Measurements from ENCODE around the gene TNS4.

The TNS4 gene

DNA sequence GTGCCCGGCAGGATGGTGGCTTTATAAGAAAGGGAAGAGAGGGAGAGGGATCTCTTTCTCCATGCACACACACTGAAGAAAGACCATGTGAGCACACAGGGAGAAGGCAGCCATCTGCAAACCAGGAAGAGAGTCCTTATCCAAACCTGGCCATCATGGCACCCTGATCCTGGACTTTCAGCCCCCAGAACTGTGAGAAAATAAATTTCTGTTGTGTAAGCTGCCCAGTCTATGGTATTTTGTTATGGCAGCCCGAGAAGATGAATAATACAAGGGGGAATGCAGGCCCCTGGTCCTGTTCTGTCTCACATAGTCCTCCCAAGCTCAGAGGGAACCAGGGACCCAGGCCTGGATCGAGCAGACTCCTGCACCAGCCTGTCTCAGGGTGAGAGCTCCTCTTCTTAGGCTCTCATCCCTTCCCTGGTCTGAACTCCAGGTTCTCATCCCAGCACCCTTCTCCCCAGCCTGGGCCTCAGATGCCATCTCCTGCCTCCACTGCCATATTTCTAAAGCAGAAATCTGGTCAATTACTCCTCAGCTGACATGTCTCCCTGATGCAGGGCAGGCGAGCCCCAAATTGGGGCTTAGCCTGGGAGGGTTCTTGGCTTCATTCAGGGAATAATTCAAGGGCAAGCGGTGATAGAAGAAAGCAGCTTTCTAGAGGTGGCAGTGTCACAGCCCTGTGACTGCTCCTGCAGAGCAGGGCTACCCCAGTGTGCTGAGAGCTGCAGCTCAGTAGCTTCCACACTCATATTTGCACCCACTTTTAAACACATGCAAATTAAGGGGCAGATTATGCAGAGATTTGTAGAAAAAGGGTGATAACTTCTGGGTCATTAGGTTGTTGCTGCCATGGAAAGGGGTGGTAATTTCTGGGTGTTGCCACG, 29.3 kb downstream of the TNS4 start:
- DNase-seq, result no peak

DNA sequence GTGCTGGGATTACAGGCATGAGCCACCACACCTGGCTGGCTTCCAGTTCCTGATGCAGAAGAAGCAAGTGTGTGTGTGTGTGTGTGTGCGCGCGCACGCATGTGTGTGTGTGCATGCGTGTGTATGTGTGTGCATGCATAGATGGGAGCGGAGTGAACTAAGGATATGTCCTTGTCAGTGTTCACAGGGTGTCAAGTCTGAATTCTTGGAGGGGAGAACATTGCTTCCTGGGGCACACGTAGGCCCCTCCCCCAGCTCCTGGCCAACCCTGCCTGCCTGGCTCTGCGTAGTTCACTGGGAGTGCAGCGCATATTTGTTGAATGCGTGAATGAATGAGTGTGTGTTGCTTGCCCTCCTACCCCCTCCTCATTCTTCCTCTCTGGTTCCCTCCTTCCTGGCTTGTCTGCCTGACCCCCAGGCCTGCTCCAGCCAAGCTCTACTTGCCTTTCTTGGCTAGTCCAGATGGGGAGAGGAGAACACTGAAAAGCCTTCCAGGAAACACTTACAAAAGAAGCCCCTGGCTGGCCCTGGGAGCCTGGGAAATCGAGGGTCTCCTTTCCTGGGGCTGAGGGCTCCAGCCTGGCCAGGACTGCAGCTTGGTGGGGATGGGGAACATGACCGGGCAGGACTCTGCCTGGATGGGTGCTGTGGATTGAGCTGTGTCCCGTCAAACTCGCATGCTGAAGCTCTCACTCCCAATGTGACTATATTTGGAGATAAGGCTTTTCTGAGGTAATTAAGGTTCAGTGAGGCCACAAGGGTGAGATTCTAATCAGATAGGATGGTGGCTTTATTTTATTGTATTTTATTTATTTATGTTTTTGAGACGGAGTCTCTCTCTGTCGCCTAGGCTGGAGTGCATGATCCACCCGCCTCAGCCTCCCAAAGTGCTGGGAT, 30.2 kb downstream of the TNS4 start:
- DNase-seq, result no peak

DNA sequence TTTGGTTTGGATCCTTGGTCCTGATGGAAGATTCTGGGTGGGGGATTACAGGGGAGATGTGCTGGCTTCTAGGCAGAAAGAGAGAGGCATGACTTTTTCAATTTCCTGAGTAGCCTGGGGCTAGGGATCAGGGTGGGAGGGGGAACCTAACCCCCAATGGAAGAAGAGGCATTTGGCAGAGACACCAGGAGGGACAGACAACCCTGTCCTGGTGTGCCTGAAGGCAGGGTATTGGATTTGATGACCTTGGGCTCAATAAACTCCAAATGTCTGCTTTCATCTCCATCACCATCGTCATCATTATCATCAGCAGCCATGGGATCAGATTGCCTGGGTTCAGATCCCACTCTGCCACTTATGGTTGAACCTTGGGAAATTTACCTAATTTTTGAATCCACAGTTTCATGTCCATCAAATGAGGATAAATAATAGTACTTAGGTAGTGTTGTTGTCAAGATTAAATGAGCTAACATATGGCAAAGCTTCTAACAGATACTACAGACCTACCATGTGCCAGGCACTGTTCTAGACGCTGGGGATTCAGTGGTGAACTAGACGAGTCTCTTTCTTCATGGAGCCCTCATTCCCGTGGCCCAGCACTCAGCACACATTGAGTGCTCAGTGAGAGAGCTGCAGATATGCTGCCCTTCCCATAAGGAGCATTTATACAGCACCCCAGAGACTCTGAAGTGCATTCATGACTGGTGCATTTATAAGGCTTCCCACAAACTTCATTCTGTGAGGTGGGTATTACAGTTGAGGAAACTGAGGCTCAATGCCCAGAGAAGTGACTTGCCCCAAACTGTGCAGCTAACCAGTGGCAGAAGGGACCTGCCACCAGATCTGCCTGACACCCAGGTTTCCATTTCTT, 31.4 kb downstream of the TNS4 start:
- no peak for DNase-seq

DNA sequence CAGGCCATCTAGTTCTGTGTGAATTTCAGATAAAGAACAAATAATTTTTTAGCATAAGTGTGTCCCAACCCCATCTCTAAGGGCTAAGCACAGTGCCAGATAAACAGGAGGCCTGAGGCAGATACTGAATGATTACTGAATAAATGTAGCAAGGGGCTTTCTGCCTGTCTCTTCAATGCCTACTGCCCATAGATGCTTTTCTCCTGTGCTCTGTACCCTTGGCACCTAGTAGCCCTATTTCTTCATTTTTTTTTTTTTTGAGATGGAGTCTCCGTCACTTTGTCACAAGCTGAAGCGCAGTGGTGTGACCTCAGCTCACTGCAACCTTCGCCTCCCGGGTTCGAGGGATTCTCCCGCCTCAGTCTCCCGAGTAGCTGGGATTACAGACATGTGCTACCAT, 32.9 kb downstream of the TNS4 start:
- DNase-seq, result no peak

DNA sequence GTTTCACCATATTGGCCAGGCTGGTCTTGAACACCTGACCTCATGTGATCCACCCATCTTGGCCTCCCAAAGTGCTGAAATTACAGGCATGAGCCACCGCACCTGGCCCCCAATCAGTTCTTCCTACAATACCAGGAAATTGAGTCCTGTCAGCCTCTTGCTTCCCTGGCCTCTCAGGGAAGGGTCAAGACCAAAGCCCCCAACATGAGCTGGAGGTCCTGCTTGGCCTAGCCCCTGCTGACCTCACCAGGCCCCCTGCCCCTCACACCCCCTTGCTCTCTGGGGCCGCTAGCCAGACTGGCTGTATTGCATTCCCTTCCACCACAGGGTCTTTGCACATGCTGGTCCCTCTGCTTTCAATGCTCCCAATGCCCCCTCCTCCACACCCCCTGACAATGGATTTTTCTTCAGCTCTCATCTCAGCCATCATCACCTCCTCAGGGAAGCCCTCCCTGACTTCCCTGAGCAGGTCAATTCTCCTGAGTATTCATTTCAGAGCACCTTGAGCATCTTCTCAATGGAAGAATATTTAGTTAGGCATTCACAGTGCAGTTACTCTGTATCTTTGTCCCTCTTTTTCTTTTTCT, 34.0 kb downstream of the TNS4 start:
- no peak for DNase-seq

DNA sequence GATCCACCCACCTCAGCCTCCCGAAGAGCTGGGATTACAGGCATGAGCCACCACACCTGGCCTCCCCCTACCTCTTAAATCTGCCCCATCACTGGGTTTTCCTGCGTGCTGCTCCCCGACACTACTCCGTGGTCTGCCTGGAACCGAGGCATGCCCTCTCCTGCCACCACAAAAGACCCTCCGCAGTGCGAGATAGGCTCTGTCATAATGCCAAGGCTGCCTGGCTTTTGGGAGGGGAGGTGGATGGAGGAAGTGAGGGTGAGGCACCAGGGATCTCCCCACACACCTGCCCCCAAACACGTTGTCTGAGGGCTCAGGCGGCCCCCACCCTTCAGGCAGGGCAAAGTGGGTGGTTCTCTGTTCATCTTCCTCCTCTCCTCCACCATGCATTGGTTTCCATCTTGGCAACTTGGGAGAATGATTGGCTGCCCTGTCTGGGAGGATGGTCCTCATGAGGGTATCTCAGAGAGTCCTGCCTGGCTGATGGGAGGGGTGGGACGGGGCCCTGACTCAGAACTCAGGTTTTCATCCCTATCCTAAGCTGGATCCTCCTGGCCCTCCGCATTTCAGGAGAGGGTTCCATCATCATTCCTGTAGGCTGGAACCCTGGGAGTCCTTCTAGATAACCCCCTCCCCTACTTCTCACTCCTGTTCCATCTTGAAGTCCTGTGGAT, 35.0 kb downstream of the TNS4 start:
- no peak for DNase-seq

DNA sequence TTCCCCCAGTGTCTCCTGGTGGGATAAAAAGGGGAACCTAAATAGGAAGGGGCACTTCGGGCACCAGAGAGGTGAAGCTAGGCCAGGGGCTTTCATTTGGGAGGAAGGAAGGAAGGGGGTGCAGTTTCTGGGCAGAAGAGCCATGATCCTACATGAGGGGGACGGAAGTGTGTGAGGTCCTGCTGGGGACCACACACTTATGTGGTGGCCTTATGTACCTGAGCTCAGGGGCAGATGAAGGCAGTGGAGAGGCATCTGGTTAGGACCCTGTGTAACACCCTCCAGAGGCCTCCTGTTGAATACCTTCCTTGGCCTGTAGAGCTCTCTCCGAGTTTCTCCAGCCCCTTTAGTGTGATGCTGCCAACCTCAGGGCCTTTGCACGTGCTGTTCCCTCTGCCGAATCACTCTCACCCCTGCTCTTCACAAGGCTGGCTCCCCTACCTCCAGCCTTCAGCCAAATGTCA, 37.0 kb downstream of the TNS4 start:
- DNase-seq, result no peak

DNA sequence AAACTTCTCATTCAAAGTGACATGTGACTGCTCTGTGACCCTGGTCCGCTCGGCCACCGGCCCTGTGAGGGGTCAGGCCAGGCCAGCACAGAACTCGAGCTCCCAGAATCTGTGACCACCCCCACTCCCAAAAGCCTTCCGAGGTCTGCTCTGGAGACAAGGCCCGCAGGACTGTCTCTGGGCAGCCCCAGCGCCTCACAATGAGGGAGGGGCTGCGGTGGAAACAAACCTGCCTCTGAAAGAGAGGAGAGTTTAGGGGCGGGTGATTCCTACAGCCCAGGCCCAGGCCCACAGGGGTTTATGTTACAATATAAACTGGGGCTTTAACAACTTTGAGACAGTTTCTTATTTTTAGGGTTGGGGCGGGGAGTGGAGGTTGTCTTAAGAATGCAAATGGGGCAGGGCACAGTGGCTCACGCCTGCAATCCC, 38.3 kb downstream of the TNS4 start:
- no peak for DNase-seq

DNA sequence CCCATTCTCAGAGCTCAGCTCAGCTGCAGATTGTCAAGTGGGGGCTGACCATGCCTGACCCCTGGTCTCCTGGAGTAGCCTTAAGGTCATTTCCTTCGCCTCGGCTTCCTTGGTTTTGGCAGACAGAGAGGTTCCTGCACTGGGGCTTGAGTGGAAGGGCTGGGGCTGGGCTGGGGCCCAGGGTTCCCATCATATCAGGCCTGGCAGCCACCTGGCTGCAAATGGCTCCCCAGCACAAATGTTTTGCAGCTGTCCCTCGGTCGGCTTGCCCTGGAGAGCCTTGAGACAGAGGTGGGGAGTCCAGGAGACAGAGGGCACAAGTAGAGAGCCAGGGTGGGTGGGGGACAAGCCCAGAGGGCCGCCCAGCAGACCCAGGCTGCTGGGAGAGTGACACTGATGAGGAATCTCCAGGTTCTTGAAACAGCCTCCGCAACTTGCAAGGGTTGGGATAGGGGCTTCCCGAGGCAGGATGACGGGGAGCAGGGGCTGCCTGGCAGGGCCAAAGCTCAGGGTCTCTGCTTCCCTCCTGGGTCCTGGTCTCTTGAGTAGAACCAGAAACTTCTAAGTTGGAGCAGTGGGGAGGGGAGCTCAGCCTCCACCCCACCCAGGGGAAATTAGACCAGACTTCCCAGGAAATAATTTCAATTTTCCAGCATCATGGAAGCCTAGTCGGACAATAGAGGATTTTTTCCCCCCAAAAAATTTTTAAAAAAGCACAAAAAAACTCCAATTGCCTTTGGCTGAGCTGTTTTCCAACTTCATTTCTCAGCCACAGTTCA, 38.9 kb downstream of the TNS4 start:
- DNase-seq, result no peak

DNA sequence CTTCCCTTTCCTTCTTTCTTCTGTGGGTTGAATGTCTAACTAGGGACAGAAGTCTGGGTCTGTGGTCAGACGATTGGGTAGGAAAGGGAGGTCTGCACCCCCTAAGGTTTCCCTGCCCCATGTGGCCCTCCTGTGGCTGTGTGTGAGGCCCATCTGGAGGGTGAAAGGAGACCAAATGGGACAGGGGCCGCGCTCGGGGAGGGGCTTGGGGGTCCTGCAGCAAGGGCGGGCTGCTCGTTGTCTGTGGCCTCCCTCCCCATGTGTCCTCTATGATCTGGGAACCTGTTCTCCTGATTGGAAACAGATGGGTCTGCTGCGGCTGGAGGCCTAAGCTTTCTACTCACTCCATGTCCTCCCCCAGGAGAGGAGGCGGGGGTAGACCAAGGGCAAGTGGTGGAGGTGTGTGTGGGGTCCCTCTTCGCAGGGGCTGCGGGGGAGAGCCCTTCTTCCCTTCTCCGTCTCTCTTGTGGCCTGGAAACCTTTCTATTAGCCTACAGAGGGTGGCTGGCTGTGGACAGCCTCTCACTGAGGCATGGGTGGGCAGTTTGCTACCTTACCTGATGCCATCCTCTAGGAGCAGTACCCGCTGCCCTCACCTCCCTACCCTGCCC, 39.6 kb downstream of the TNS4 start:
- DNase-seq, result no peak

DNA sequence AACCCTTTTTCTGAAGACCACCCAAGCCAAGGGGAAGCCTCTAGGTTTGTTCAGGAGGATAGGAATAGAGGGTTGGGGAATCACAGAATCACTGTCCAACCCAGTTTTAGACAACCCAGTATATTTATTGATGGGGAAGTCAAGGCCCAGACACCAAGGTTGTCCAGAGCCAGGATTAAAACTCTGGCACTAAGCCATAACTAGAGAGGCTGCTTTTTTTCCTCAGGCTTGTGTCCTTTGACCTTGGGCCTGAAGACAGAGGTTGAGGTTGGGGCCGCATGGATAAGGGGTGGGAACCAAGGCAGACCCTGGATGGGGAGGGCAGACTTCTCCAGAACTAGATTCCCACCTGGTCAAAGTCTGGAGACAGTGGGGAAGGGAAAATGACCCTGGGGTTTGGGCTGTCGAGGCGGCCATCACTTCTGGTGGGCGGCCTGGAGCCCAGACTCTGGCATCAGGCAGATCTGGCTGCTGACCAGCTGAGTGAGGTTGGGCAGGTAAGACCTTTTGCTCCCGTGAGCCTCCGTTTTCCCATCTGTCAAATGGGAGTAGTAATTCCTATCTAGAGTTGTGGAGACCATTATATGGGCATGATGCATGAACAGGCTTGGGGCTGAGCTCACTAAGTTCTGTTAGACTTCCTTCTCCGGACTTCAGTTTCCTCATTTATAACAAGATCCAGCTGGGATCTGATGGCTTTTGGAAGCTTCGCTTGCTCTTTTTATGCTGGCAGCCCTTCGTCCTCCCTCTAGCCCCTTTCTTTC, 40.3 kb downstream of the TNS4 start:
- DNase-seq, result no peak

DNA sequence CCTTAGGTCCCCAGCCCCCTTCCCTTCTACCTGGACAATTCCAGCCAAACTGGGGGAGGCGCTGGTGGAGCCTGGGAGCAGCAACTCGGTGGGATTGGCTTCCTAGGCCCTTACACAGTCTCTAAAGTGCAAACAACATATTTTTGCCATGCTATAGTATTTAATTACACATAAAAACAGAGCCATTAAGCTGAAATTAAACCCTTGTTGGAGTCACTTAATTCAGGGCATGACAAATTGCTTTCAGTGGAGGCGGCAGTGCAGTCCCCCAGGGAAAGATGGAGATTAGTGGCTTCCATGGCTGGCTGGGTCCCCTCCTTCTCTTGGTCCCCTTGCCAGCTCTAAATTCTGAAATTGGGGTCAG, 40.8 kb downstream of the TNS4 start:
- no peak for DNase-seq

DNA sequence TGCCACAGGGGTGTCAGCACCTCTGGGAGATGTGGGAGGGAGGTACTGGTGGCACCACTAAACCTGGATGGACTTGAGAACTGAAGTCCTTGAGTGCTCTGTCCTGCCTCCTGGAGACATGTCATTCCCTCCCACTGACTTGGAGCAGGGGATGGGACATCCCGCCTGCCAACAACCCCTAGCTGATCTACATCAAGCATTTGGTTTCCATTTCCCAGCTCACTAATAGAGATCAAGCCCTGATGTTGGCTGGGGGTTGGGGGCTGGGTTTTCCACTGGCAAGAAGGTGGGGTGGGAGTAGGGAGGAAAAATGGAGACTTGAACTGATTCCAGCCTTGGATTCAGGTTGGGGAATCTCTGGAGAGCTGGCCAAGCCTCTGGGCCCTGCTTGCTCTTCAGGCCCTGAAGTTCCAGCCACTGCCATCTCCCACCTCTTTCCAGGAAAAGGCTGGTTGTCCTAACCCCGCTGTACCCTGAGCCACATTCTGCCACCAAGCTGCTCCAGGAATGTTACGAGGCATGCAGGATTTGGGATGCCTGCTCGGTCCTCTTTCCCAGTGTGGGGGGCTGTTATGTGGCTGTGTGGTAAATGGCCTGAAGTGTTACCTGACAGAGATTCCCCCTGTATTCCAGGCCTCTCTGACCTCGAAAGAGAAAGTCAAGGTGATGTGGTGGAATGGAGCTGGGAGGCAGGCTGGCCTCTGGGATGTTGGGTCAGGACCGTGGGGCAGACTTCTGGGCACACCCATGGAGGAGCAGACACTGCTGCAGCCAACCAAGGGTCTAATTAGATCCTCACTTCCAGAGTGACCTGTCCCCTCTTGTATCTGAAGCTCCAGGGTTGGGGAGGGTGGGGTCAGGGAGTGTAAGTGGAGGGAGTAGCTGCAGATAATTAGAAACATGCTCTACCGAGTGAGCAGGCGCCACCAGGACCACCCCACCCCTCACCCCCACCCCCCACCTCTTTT, 41.5 kb downstream of the TNS4 start:
- DNase-seq, result no peak

DNA sequence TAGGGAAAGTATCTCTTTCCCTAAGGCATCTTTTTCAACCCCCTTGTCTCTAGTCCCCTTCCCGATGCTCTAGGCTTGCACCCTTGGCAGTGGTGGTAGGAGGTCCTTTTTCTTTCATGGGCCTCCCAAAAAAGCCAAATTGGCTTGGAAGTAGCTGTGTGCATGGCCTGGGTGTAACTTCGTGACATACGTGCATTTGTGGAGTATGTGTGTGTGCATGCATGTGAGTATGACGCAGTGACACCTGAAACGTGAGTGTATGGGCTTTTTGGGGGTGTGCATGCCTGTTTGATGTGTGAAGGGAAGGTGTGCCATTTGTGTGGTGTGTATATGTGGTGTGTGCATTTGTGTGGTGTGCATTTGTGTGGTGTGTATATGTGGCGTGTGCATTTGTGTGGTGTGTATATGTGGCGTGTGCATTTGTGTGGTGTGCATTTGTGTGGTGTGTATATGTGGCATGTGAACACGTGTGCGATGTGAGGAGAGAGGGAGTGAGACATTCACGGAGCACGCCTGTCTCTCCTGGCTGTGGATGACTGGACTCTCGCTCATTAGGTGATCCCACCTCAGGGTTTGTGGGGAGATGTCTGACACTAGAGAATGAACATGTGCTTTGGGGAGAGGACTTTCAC, 42.5 kb downstream of the TNS4 start:
- no peak for DNase-seq

DNA sequence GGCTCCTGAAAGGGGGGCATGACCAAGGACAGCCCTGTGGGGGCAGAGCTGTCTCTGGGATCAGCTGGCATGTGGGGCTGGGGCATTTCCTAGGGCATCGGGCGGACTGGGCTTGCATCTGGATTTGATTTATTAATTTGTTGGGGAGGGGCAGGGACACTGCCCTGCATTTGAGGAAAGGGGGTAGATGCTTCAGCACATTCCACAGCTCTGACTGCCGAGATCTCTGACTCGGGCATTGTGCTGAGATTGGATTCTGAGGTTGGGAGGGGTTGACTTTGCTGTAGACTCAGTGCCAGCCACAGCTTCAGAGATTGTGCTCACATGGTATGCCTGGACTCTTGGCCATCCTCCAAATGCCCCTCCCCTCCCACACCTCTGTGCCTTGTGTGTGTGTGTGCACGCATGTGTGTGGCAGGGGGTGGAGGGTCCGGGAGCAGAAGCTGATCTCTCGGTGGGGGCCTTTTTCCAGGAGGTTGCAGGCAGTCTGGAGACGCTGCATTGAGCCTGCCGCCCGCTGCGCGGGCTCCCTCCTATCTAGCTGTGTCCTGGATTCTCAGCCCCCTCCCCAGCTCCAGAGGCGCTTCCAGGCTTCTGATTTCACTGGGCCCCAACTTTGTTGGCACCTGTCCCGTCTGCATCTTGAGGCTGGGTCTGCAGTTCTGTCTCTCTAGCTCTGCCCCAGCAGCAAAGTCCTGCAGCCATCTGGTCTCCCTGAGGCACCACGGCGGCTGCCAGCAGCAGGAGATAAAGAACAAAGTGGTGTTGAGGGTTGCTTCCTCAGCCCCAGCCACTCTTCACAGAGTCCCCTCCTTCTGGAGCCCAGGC, 43.2 kb downstream of the TNS4 start:
- DNase-seq, result no peak

DNA sequence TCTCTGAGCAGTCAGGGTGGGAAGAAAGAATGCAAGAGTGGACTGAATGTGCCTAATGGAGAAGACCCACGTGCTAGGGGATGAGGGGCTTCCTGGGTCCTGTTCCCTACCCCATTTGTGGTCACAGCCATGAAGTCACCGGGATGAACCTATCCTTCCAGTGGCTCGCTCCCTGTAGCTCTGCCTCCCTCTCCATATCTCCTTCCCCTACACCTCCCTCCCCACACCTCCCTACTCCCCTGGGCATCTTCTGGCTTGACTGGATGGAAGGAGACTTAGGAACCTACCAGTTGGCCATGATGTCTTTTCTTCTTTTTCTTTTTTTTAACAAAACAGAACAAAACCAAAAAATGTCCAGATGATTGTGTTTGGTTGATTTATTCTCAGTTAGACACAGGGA, 44.1 kb downstream of the TNS4 start:
- DNase-seq, result no peak

DNA sequence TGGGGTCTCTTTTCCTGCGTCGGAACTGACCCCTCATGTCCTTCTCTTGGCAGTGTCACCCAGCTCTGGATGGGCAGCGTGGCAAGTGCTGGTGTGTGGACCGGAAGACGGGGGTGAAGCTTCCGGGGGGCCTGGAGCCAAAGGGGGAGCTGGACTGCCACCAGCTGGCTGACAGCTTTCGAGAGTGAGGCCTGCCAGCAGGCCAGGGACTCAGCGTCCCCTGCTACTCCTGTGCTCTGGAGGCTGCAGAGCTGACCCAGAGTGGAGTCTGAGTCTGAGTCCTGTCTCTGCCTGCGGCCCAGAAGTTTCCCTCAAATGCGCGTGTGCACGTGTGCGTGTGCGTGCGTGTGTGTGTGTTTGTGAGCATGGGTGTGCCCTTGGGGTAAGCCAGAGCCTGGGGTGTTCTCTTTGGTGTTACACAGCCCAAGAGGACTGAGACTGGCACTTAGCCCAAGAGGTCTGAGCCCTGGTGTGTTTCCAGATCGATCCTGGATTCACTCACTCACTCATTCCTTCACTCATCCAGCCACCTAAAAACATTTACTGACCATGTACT, 44.9 kb downstream of the TNS4 start:
- DNase-seq, result no peak
